ENCODE data around the gene MEIKIN.
"Not testable (repeated sequence)": the region's sequence is repeated elsewhere in the genome, so short reads cannot be mapped to it uniquely, and the experiment has no call there.

Gene MEIKIN

DNA sequence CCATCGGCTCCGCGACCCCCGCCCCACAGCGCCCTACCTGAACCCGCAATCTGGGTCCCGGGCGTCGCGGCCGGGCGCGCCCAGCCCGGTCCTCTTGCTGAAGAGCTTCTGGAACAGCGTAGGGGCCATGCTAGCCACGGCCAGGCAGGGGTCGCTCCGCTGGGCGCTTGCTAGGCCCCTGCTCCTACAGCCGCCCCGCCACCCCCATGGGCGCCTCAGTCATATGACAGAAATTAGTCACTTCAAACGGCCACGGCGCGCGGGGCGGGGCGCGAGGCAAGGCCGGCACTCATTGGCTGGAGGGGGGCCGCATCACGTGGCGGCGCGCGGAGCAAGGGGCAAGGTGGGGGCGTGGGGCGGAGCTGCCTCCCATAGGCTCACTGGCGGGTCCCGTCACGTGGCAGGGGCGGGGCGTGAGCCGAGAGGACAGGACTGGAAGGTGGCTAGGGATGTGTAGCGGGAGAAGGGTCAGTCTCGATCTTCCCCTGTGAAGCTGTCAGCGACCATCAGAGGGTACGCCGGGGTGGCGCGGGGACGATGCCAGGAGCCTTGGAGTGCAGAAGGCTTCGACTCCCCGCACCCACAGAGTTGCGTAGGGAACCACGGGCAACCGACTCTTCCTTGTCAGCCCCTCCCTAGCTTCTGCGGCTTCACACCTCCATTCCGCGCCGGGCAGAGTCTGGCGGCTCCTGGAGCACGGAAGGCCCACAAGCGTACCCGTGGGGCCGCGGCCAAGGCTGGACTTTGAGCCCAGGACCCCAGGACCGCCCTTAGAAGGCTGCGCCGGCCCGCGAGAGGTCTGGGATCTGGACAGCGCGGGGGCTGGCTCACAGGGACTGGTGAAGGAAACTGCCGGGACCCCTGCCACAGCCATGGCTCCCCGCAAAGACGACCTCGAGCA lies 148.4 kb downstream of the MEIKIN start, which contains the start of gene FNIP1:
FNIP1 (minus strand) TSS at position 225 of the 901 bp plus-strand sequence; CDS start at position 129, 96 bp downstream.
- peak; percentile 93 to 96 for DNase-seq

DNA sequence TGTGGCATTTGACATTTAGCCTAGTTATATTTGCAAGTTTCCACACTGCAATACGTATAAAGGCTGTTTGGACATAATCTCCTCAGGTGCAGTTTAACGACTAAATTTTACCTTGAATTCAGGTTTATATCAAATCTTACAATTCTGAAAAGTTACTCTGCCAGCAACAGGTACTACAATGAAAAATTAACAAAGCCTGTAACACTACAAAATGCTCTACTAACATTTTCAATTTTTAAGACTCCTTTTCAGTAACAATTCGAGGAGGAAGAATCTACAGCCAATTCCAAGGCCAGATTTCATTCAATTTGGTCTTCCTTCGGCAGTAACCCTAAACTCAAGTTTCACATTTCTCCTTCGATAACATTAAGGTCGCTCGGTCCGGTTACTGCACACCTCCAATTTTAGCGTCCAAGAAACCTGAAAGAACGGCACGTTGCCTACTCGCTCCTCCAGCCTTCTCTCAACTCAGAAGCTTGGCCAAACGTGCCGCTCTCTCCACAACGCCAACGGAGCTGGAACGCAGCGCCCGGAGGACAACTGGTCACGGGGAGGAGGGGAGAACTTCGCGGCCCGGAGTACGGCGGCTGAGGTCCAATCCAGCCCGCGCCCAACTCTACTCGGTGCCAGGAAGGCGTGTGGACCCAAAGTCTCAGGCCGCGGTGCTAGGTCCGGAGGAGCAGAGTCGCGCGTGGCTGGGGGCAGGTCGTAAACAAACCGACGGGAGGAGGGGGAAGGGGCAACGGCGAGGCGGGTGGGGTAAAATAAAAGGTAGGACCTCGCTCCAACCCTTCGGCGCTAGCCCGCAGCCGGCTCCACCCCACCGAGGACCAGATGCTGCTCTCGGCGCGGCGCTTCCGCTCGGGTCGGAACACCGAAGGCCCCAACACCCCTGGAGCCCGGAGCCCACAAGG lies 149.3 kb downstream of the MEIKIN start:
- DNase-seq, result peak in 1 of 2 experiments; percentile 14

DNA sequence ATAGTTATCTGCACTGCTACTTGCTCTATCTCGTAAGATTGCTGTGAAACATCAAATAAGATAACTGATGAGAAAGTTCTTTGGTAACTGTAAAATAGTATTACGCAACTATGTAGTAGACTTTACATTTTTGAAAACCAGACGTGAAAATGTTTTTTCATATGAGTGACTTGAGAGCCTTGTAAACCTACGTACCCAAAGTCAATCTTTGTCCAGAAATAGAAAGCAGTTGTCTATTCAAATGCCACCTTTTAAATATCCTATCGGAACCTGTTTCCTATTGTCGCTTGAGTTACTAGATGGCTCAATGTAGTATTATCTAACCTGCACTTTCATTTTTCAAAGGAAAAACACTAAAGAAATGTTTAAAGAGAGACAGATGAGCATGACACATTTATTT lies 150.2 kb downstream of the MEIKIN start:
- no peak for DNase-seq

DNA sequence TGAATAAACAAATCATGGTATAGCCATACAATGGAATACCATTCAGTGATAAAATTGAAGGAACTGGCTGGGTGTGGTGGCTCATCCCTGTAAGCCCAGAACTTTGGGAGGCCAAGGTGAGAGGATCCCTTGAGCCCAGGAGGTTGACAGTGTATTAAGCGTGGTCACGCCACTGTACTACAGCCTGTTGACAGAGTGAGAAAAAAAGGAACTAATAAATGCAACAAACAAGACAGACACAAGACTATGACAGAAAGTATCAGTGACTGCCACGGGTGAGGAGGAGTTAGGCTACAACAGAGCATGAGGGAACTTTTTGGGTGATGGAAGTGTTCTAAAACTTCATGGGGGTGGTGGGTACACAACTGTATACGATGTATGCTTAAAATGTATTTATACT lies 150.9 kb downstream of the MEIKIN start:
- no peak for DNase-seq

DNA sequence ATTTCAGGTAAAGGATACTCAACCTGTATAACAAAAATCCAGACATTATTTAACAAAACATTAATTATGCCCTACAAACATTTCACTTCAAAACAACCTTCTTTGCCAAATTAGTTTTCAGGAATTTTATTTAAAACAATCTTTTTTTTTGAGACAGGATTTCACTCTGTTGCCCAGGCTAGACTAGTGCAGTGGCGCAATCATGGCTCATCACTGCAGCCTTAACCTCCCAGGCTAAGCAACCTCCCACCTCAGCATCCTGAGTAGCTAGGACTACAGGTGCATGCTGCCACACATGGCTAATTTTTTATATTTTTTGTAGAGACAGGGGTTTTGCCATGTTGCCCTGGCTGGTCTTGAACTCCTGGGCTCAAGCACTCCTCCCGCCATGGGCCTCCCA lies 152.6 kb downstream of the MEIKIN start:
- no peak for DNase-seq

DNA sequence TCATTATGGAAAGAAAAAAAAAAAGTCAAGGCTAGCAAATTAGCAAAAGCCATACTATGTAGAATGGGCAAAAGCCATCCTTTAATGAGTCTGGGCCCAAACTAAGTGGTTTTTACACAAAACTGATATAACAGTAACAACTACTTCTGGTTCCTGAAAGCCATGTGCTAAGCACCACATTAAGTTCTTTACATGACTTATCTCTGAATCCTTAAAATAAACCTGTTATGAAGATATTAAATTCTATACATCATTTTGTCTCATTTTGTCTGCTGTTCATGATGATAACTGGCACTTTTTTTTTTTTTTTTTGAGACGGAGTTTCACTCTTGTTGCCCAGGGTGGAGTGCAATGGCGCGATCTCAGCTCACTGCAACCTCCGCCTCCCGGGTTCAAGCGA lies 153.6 kb downstream of the MEIKIN start:
- no peak for DNase-seq

DNA sequence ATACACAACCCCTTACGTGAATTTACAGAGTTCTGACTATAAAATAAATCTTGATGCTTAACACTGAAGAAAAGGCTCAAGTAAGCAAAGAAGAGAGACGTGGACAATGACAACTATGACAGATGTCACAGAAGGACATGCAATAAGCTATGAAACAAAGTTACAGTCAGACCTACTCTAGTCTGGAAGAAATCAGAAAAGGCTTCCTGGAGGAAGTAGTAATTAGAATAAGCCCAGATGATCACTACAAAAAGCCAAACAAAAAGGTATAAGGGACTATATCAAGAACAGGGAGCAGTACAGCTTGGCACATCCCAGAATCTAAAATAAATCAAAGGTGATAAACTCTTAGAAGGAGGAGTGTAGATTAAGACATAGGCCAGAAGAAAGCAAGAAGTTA lies 154.9 kb downstream of the MEIKIN start:
- DNase-seq, result no peak

DNA sequence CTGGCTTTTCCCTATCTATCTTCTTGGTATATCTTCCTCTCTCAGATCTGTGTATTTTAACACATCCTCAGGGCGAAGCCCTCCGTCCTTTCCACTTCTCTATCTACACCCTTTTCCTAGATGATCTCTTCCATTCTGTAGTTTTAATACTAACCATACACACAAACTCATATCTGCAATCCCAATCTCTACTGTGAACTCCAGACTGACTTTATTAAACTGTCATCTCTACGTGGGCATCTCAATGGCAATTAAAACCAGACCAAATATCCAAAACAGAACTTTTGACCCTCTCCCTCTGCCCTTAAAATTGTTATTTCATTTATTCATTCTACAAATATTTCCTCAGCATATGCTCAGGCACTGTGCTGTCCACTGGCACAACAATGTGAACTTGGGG lies 155.7 kb downstream of the MEIKIN start:
- DNase-seq, result no peak

DNA sequence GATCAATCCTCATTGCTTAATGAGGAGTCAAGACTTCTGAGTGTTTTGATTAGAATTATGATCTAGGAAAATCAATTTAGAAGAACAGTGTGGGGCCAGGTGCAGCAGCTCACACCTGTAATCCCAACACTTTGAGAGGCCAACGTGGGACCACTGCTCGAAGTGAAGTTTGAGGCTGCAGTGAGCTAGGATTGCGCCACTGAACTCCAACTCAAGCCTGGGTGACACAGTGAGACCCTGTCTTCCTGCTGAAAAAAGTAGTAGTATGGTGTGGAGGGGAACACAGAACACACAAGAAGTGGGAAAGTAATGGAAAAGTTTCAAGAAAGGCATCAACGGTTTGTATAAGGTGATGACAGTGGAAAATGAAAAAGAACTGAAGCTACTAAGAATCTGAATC lies 157.7 kb downstream of the MEIKIN start:
- DNase-seq, result no peak

DNA sequence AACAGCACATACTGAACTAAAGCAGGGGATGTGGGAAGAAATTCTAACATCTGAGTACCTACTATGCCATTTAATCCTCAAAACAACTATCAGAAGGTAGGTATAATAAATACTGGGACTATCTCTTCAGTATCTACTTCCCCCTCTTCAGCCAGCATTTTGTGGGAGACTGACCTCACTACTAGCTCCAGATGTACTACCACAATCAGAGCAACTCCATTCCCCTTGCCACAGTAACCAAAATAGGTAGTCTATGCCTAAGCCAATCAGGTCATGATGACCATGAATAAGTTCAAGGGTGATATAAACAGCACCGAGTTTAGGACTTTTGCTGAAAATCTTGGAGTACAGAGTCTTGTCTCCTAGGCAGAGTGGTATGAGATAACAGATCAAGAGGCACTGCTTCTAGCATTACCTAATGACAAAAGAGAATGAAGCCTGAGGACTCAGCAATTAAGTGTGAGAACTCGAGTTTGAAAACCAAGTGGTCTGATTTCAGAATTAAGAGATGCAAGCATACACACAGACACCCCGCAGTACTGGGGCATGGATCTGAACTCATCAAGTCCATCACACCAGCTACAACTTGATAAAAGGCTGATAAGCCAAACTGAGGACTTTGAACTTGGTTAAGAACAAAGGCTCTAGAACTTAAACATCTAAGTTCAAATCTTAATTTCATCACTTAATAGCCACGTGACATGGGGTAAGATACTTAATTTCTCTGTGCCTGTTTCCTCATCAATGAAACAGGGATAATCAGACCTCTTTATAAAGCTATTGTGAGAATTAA lies 158.4 kb downstream of the MEIKIN start:
- no peak for DNase-seq

DNA sequence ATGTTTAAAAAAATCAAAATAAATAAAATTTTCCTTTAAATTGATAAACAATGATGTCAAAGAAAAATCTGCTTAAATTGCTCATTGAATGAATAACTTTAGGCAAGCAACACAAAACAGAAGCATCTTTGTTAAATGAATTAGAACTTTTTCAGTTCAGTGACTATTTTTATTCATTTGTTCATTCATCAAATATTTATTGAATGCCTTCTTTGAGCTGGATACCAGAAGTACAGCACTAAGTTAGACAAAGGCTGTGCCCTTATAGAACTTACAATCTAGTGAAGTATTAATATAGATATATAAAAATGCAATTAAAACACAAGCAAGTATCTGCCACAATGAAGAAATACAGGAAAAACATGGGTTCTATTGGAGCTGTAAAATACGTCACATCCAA lies 159.4 kb downstream of the MEIKIN start:
- DNase-seq, result no peak

DNA sequence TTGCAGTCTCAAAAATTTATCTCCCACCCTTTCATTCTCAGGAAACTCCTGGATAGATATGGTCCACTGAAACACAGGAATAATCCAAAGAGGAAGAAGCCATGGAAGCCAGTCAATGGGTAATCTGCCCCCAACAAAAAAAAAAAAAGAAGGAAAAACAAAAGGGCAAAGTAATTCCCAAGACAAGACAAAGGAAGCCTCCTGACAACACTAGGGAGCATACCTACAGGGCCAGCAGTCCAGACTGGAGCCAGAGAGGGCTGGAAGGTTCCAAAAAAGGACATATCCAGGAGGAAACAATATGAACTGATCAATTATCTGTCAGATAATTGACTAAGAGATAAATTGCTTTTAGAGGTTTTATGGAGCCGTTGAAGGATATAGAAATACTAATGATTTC lies 161.6 kb downstream of the MEIKIN start:
- DNase-seq, result no peak

DNA sequence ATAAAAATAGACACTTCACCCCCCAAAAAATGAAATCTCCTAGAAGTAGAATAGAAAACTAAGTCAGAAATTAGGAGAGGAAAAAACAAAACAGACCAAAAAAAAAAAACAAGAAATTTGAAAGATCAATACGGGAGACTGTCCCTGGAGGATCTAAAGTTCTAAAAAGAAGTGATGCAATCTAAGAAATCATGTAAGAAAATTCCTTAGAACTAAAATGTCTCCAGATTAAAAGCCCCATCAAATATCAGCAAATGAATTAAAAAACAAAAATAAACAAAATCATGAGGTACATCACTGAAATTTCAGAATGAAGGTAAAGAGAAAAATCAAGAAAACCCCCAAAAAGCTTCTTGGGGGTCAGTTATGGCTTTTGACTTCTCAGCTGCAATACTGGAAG lies 162.1 kb downstream of the MEIKIN start:
- no peak for DNase-seq

DNA sequence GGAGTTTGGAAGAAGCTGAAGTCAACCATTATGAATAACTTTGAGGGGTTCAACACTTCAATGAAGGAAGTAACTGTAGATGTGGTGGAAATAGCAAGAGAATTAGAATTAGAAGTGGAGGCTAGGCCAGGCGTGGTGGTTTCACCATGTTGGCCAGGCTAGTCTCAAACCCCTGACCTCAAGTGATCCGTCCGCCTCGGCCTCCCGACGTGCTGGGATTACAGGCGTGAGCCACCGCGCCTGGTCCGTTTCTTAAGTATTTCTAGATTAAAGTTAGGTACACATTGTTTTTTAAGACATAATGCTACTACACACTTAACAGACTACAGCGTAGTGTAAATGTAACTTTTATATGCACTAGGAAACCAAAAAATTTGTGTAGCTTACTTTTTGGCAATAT lies 162.7 kb downstream of the MEIKIN start:
- no peak for DNase-seq

DNA sequence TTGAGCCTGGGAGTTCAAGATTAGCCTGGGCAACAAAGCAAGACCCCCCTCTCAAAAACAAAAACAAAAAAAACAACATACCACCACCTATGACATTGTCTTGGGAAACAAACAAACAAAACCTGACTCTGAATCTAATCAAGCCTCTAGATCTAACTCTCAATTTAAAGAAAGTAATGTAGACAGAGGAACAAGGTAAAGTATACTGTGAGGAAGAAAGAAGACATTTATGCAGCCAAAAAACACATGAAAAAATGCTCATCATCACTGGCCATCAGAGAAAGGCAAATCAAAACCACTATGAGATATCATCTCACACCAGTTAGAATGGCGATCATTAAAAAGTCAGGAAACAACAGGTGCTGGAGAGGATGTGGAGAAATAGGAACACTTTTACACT lies 167.3 kb downstream of the MEIKIN start:
- DNase-seq, result not testable (repeated sequence)

DNA sequence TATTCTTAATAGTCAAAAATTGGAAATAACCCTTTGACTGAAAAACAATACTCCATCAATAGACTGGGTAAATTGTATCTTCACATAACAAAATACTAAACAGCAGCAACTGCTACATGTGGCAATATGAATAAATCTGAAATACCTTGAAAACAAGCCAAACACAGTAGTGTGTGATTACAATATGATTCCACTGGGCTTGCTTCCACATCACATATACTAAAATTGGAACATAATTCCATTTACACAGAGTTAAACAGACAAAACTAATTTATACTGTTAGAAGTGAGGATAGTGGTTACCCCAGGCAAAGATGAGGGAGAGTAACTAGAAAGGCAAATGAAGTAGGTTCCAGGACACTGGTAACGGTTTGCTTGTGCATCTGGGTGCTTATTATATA lies 169.0 kb downstream of the MEIKIN start:
- DNase-seq, result no peak

DNA sequence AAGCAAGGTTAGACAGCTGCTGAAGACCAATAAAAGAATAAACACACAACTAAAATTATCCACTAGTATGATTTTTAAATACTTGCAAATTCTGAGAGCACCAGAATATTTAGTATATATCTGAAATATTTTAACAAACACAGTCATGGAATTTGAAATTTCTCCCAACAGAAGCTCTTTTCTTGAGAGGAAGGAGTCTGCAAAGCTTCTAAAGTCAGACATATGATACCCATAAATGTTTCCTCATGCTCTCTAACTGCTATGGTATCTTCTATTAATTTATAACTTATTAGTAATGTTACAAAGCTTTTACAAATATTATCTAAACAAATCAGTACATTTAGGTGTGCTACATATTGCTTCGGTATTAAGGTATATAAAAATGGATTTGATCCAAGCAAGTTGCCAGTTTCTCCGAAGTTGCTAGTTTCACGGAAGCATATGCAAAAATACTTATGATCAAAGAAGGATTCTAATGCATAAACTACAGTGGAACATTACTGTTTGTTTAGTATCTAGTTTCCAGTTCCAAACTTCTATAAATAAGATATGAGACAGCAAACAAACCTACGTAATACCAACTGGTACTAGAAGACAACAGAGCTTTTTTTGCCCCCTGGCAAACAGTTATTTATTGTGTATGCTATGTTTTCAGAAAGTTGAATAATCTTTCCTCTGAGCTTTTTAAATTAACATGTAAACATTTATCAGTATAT lies 170.7 kb downstream of the MEIKIN start:
- no peak for DNase-seq

DNA sequence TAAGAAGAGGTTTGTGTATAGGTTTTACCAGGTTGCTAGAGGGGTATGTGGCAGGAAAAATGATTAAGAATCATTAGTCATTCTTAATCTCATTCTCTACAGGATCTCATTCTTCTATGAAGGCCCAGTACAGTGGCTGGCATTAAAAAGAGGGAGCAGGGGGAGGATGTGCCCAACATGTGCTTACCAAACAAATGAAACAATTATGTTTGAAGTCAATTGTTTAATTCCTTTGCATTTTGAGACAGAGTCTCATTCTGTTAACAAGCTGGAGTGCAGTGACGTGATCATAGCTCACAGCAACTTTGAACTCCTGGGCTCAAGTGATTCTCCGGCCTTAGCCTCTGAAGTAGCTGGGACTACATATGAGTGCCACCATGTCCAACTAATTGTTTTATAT lies 171.7 kb downstream of the MEIKIN start:
- DNase-seq, result no peak

DNA sequence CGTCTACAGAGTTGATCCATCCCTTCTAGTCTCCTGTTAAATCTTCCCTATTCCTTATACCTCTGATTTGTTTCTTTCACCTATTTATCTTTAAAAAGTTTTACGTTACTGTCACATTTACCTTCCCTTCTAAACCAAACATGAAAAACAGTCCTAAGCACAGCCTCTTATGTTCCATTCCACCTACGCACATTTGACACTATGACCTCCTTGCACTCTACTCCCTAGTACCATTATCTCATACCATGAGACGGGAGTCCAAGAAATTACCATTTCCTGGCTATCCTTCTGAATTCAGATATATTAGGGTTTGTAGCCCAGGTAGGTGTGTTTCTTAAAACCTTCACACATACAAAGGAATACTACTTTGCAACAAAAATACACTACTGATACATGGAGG lies 173.8 kb downstream of the MEIKIN start:
- no peak for DNase-seq

DNA sequence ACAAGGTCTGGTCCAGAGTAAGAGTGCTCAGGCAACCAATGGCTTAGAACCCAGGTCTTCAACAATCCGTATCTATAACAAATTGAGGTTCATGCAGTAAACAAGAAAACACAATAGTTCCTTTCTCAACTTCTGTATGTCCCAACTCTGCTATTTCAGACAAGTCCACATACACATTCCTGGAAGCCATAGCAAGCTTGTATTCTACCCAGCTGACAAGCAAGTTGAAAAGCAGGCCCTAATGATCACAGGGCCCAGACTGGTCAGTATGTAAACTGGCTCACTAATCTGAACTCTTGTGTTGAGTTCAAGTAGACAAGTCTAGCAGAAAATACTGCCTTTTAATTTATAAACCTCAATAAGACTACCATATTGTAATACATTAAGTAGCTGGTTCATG lies 175.5 kb downstream of the MEIKIN start:
- DNase-seq, result no peak

DNA sequence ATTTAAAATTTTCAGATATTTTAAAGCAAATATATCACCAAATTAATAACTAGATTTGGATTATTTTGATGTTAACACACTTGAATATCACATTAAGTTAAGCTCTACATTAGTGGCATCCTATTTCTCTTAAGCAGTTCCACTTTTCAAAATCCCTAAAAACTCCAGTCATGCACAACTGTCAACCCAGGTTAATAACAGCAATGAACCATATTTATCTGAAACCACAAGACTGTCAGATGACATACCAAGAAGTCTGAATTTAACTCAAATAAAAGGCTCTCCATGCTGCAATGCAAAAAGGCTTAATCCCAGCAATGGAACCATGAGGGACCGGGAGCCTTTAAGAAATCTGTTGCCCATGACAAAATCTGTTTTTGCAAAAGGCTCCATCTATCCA lies 176.1 kb downstream of the MEIKIN start:
- no peak for DNase-seq

DNA sequence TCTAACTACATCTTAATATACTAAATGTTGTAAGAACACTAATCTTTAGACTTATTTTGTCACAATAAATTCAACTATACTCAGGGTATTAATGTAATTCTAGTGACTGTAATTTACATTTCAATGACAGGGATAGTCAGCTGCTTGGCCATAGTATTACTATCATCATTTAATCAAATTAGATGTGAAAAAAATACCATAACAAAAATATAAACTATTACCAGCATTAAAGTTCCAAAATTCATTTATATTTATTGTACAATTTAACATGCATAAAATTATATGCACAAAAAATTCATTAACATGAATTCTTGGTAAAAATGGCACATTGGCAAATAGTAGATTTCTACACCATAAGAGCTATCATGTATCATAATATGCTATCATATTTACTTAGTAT lies 177.6 kb downstream of the MEIKIN start:
- no peak for DNase-seq

All from cerebellar nuclear complex (tissue), 1 donor.